ENCODE data around the gene DENND5B.
"Not testable (repeated sequence)": the region's sequence is repeated elsewhere in the genome, so short reads cannot be mapped to it uniquely, and the experiment has no call there.

DENND5B gene

DNA sequence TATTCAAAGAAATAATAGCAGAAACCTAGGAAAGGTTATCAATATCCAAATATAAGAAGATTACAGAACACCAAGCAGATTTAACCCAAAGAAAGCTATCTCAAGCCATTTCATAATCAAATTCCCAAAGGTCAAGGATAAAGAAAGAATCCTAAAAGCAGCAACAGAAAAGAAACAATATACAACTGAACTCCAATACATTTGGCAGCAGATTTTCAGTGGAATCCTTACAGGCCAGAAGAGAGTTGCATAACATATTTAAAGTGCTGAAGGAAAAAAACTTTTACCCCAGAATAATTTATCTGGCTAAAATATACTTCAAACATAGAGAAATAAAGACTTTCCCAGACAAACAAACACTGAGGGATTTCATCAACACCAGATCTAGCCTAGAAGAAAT lies 54.3 kb downstream of the DENND5B start:
- DNase-seq = no peak

DNA sequence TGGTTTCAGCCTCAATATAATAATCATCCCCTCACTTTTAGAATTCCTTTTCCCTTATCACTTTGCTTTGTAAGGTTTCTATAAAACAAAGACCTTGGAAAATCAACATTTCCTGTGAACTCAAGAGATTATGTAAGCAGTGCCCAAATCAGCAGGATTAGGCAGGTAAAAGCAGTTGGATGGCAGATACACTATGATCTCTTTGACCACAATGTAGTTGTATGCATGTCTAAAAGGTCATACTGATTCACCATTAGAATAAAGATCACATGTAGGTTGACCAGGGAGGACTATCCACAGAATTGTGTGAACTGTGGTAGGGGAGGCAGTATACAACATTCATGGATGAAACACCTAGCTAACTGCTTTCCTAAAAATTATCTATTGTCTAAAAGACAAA lies 57.5 kb downstream of the DENND5B start:
- no peak for DNase-seq

DNA sequence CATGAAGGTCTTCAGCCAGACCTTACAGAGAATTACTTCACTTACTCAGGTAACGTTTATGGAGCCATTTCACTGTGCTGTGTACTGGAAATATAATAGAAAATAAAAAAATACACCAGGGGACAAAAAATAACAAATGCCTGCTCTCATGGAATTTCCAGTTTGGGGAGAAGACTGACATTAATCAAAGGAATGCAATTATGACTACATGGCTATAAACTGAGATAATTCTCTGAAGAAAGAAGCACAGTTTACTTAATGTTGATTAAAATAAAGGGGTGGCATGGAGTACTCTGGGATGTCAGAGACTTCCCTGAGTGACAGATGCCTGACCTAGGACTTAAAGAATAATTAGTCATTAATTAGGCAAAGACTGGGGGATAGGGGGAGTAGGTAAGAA lies 59.0 kb downstream of the DENND5B start:
- no peak for DNase-seq

DNA sequence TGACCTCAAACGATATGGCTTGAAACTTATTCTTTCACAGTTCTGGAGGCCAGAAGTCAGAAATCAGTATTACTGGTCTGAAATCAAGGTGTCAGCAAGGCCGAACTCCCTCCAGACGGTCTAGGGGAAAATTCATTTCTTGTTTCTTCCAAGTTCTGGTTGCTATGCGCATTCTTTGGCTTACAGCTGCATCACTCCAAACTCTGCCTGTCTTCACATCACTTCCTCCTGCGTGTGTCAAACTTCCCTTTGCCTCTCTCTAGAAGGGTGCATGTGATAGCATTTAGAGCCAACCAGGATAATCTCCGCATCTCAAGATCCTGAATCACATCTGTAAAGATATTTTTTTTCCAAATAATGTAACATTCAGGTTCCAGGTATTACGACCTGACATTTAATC lies 62.8 kb downstream of the DENND5B start:
- no peak for DNase-seq

DNA sequence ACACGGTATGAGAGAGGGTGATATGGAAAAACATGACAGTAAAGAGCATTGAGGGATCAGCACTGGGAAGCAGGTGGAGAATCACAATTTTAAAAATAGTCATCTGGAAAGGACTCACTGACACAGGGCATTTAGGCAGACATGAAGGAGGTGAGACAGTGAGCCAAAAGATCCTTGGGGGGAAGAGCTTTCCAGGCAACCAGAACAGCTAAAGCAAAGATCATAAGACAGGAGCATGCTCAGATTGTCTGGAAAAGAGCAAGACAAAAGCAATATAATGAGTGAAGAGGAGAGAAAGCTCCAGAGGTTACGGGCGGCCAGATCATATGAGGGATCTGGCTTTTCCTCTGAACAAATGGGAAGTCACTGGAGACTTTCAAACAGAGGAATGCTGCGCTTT lies 63.9 kb downstream of the DENND5B start:
- no peak for DNase-seq

DNA sequence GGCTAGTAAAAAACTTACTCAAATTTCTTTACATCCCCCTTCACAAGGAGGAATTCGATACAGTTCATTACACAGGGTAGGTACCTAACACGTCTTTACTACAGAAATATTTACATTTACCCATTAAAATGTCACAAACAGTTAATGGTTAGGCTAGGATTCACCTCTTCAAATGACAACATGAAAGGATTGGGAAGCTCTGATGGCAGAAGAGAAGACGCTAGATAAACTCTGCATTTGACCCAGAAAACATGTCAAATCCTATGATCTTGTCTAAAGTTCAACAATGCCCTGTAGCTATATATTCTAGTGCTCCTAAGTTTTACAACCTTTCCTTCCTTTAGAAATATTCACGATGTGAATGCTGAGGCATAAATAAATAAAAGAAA lies 64.8 kb downstream of the DENND5B start:
- no peak for DNase-seq

DNA sequence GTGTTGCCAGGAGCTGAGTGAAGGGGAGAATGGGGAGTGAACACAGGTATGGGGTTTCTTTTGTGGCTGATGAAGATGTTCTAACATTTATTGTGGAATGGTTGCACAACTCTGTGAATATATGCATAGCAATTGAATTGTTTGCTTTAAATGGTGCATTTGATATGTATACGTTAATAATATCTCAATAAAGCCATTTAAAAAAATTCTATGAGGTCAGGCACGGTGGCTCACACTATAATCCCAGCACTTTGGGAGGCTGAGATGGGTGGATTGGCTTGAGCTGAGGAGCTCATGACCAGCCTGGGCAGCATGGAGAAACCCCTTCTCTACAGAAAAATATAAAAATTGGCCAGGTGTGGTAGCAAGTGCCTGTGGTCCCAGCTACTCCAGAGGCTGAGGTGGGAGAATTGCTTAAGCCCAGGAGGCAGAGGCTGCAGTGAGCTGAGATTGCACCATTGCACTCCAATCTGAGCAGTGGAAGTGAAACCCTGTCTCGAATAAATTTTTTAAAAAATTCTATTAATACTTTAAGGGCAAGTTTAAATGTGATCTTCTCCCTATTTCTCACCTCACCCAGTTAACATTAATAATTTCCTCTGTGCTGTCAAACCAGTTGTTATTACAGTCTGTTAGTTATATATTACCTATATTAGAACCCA lies 65.3 kb downstream of the DENND5B start:
- no peak for DNase-seq

DNA sequence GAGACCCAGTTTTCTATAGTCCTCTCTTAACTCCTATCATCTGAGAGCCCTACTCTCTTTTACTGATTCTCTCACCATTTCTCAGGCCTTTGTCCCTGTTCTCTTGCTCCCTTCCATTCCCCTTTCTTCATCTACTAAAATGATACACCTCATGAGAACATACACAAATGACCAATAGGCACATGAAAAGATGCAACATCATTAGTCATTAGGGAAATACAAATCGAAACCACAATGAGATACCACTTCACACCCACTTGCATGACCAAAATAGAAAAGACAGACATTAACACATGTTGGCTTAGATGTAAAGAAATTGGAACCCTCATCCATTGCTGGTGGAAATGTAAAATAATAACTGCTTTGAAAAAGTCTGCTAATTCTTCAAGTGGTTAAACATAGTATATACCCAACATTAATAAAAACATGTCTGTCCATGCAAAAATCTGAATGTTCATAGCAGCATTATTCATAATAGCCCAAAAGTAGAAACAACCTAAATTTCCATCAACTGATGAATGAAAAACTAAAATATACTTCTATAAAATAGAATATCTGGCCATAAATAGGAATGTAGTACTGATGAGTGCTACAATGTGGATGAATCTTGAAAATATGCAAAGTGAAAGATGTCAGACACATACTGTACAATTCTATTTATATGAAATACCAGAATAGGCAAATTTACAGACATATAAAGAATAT lies 66.0 kb downstream of the DENND5B start:
- no peak for DNase-seq

DNA sequence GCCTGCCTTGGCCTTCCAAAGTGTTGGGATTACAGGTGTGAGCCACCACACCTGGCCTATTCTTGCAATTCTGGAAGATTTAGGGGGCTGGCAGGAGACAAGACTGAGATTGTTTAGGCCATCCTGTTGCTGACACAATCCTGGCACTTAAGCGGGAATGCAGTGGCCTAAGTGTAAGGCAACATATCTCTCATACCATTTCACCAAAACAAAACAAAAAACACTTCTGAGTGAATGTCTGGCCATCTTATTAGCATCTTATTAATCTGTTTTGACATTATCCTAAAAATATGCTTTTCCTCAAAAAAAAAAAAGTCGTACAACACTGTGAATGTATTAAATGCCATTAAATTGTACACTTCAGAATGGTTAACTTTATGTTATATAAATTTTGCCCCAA lies 67.6 kb downstream of the DENND5B start:
- no peak for DNase-seq

DNA sequence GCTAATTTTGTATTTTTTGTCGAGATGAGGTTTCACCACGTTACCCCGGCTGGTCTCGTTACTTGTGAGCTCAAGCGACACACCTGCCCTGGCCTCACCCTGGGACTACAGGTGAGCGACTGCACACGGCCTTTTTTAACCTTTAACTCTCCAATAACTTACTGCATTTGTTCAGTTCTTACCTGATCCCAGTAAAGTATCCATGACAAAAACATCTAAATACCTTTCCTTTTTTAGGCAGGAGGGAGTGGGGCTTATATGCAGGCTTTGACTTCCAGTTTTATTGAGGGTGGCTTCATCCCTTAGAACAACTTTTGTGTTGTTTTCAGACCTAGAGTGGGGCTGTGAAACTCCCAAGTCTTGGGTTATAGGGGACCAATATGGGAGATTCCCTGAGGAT lies 68.3 kb downstream of the DENND5B start:
- no peak for DNase-seq

DNA sequence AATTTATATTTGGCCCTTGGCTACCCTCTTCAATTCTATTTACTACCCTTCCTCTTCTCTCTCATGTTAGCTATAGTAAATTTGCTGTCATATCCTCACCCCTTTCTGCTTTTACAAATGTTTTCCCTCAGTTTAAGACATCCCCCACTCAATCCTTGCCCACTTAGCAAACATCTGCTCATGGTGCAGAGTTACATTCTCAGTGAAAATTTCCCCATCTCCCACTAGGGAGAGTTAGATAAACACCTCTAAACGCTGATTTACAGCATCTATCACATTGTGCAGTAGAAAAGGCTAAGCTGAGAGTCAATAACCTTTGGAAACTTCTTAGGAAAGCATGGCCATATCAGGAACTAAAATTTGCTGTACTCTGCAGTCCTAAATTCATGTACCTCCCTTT lies 69.0 kb downstream of the DENND5B start:
- DNase-seq = no peak

DNA sequence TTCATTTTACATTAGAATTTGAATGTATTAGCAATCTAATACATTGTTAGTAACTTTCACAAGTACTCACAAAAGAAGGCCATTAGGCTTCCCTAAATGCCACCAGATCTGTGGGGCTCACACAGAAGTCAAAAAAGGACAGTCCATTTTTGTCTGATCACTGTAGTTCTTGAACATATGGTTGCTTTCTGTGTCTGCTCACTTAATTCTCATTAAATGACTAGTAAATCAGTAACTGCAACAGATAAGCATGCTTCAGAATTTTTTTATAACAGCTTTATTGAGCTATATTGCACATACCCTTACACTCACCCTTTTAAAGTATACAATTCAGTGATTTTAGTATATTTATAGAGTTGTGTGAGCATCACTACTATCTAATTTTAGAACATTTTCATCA lies 71.4 kb downstream of the DENND5B start:
- DNase-seq = no peak

DNA sequence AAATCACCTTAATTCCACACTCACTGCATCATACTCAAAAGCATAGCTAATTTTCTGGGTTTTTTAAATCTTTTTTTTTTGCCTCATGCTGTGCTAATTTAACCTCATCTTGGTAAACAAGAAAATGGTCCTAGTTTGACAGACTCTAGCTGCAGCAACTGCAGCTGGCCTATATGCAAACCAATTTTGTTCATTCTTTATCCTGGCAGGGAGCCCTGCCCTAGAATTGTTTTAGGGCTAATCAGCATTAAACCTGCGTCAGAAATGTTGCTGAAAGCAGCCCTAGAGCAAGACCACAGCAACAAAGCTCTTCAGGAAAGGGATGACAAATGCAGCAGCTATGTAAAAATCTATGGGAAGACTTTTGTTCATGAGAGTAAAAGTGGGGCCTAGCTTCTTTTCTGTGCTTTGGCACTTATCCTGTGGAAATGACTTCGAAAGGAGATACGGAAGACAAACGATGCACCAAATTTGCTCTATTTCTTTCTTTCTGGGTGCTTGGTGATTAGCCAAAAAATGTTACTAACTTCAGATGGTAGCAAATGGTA lies 72.2 kb downstream of the DENND5B start:
- no peak for DNase-seq

DNA sequence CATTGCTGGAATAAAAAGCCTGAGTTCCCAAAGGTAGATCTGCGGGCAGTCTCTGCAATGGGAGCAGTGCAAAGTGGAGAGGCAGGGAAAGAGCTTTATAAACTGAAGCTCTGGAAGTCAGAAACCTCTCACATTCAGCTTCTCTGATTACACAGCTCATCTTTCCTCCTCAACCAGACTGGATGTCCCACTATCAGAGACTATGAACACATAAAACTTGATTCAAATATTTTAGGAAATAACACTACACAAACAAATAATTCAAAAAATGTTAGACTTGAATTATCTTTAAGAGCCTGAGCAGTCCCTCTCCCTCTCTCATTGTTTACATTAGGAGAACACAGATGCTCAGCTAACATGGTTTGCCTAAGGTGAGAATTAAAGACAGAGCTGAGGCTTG lies 72.9 kb downstream of the DENND5B start:
- DNase-seq = no peak

DNA sequence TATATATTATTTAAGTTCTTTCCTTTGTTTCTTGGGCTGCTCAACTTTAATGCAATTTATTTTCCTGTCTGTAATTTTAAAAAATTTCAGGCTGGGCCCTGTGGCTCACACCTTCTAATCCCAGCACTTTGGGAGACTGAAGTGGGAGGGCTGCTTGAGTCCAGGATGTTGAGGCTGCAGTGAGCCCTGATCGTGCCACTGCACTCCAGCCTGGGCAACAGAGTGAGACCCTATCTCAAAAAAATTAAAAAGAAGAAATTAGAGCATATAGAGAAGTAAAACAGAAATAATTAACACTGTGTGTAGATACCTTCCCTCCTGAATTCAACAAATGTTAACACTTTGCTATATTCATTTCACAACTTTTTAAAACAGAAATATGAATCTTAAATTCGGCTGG lies 74.2 kb downstream of the DENND5B start:
- no peak for DNase-seq

DNA sequence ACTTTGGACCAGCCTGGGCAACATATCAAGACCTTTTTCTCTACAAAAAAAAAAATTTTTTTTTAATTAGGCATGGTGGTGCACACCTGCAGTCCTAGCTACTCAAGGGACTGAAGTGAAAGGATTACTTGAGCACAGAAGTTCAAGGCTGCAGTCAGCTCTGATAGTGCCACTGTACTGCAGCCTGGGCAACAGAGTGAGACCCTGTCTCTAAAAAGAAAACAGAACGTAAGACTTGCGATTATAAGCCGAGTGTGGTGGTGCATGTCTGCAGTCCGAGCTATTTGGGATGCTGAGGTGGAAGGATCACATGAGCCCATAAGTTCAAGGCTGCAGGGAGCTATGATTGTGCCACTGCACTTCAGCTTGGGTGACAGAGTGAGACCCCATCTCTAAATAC lies 76.0 kb downstream of the DENND5B start:
- DNase-seq = no peak

DNA sequence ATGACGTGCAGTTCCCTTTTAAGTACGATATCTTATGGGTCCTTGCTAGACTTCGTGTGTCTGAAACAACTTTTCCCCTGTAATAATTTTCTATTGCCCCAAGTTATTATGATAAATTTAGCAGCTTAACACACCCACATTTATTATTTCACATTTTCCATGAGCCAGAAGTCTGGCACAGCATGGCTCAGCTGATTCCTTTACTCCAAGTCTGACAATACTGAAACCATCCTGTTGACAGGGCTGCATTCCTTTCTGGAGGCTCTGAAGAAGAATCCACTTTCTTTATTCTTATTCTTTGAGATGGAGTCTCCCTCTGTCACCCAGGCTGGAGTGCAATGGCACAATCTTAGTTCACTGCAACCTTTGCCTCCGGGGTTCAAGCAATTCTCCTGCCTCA lies 80.9 kb downstream of the DENND5B start:
- no peak for DNase-seq

DNA sequence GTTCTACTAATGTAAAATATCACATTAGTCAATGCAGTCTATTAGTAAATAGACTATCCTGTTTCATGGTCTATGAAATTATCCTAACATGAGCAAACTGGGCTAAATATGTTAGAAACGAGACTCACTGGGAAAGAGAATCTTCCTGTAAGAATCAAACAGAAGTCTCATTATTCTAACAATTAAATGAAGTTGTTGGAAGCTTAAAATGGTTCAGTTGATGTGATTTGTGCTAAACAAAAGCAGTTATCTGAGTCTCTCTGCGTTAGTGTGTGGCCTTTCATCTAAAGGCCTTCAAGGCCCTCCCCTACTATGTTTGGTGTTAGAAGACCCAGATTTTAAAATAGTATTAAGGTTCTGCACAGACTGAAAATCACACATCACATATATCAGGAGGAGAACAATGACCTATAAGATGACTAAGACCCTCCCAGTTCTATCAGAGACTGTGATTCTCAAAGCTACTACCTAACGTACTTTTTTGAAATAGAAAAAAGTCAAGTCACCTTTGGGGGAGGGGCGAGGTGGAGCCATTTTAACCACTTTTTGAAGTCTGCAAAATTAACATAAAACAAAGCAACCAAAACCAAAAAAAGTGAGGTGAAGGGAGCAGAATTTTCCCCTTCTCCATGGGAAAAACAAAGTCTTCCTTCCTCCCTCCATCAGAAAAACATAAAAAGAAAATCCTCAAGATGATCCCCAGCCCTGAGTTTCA lies 82.3 kb downstream of the DENND5B start:
- DNase-seq = no peak

DNA sequence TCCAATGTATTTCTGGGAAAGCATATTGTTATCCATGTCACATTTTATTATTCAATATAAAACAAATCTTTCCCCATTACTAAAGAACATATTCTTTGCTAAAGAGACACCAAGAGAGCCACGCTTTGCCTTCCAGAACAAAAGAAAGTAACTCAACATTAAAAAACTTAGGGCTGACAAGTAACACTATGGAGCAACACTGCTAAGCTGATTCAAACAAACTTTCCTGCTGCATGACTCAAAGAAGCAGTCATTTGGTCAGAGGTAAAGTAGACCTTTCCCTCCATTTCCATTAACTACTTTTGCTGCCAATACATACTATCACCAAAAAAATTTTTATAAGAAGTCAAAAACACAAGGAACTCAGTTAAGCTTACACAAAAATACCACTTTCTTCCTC lies 83.0 kb downstream of the DENND5B start:
- DNase-seq = no peak

DNA sequence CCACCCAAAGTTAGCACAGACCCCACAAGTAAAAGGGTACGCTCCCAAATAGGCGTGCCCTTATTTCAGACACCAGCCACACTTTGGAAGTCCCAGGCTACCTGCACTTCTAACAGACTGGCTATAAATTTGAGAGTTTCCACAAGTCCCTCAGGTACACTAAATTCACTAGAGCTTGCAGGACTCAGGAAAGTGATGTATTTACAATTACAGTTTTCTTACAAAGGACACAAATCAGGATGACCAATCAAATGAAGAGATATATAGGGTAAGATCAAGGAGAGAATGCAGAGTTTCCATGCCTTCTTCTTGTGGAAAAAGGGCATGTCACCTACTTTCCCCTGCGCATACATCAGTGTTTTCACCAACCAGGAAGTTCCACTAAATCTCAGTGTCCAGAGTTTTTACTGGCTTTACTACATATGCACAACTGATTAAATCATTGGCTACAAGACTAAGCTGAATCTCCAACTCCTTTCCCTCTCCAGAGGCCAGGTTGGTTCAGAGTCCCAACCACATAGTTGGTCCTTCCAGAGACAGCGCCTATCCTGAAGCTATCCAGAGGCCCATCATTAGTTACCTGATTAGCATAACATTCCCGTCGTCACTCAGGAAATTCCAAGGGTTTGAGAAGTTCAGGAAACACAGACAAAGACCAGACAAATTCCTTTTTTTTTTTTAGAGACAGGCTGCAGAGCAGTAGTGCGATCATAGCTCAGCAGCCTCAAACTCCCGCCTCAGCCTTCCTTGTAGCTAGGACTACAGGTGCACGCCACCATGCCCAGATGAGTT lies 84.2 kb downstream of the DENND5B start:
- DNase-seq = no peak

DNA sequence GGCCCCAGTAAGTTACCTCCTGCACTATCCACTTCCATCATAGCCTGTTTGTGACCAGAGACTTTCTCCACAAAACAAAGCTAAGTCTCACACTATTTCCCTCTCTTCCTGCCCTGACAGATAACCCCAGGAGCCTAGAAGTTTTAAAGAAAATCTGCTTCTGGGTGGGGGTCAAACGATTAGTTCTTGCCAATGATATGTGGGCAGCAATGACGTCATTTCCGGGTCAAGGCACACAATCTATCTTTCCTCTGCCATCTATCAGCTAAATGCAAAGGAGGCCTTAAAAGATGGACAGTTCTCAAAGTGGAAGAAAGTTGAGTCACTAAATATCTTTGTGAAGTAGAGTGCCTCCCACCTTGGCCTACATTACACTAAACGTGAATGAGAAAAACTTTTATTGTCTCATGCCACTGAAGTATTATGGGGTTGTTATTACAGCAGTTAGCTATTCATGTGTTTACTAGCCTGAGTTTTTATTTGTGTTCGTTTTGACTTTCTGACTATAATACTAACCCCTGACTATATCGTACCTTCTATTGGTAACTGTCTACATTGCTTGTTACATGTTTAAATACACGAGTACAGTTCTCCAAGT lies 86.2 kb downstream of the DENND5B start:
- DNase-seq = no peak

DNA sequence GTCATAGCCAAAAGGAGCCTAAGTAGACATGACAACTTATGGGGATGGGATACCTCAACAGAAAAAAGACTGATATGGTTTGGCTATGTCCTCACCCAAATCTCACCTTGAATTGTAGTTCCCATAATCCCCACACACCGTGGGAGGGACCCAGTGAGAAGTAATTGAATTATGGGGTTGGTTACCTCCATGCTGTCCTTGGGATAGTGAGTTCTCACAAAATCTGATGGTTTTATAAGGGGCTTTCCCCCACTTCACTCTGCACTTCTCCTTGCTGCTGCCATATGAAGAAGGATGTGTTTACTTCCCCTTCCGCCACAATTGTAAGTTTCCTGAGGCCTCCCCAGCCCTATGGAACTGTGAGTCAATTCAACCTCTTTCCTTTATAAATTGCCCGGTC lies 89.9 kb downstream of the DENND5B start:
- not testable (repeated sequence) for DNase-seq

DNA sequence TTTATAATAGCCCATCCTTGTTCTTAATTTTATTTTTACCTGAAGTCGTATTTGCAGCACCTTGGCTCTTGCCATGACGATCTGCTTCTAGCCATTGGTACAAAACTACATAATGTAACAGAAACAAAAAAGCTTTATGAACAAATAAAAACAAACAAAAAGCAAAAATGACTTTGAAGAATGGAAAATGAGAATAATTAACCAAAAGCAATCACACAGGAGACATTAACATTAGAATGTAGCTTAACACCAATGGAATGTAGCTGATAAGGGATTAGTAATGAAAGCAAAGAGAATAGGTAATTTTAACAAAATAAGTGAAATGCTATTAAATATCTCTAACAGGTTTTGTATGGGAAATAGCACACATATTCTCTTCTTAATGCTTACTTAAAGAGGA lies 91.4 kb downstream of the DENND5B start:
- no peak for DNase-seq

Data from NCI-H187 treated with DMSO at 0.1 percent for 48 hours (cell line).